ENCODE measurements around the gene TADA2A.
"Not testable (repeated sequence)": the region's sequence is repeated elsewhere in the genome, so short reads cannot be mapped to it uniquely, and the experiment has no call there.

DNA sequence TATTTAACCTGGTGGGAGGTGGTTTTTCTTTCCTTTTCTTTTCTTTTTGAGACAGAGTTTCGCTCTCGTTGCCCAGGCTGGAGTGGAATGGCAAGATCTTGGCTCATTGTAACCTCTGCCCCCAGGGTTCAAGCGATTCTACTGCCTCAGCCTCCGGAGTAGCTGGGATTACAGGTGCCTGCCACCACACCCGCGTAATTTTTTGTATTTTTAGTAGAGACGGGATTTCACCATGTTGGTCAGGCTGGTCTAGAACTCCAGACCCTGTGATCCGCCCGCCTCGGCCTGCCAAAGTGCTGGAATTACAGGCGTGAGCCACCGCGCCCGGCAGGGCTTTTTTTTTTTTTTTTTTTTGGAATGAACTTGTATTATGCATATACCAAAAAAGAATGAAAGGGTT is 1.2 kb upstream of the TADA2A start:
- TF ChIP-seq, protein P1, sequence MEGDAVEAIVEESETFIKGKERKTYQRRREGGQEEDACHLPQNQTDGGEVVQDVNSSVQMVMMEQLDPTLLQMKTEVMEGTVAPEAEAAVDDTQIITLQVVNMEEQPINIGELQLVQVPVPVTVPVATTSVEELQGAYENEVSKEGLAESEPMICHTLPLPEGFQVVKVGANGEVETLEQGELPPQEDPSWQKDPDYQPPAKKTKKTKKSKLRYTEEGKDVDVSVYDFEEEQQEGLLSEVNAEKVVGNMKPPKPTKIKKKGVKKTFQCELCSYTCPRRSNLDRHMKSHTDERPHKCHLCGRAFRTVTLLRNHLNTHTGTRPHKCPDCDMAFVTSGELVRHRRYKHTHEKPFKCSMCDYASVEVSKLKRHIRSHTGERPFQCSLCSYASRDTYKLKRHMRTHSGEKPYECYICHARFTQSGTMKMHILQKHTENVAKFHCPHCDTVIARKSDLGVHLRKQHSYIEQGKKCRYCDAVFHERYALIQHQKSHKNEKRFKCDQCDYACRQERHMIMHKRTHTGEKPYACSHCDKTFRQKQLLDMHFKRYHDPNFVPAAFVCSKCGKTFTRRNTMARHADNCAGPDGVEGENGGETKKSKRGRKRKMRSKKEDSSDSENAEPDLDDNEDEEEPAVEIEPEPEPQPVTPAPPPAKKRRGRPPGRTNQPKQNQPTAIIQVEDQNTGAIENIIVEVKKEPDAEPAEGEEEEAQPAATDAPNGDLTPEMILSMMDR (IDR thresholded peaks at IDR 0.05): not testable (repeated sequence)
- not testable (repeated sequence) for TF ChIP-seq POLR2A (IDR thresholded peaks at IDR 0.05)

Data from thyroid gland (tissue), 4 donors.